Tibial artery (tissue), 4 donors: ENCODE data around the gene UPB1.
A peak's percentile ranks its signal among the peaks of the same experiment; 100 is the strongest.

Experiments used
- DNase-seq, 2 donors: peaks; one replicate each; pipeline ENCODE4 v3.0.0-alpha.2; 2019
- H3K27ac ChIP-seq, 2 donors: fragments of 200-600 bp; sonication (generic) in 1 of 2; 1 replicate in 1 of 2; 2 replicates in 1 of 2; pipeline ENCODE4 v1.5.1; 2018 to 2019; ENCODE audit warnings: mild to moderate bottlenecking in 1 of 2
- H3K27me3 ChIP-seq, 2 donors: fragments of 200-600 bp; sonication (generic) in 1 of 2; one replicate each; pipeline versions ENCODE4 v1.5.1 to v1.6.0; 2016 to 2019
- H3K36me3 ChIP-seq, 3 donors: fragments of 200-600 bp; sonication (generic) in 2 of 3; one replicate each; pipeline ENCODE4 v1.5.1; 2016 to 2019; ENCODE audit warnings: mild to moderate bottlenecking in 2 of 3
- H3K4me1 ChIP-seq, 4 donors: fragments of 200-600 bp; sonication (generic) in 2 of 4; 1 replicate in 3 of 4; 2 replicates in 1 of 4; pipeline ENCODE4 v1.5.1; 2016 to 2019
- H3K4me3 ChIP-seq, 2 donors: fragments of 200-600 bp; sonication (generic) in 1 of 2; 1 replicate in 1 of 2; 2 replicates in 1 of 2; pipeline ENCODE4 v1.5.1; 2018 to 2019; ENCODE audit warnings: mild to moderate bottlenecking in 2 of 2
- H3K9me3 ChIP-seq, 3 donors: fragments of 200-600 bp; sonication (generic) in 1 of 3; one replicate each; pipeline ENCODE4 v1.5.1; 2016 to 2019
- intact Hi-C: fragments of 100-400 bp; cut with DNase I; formaldehyde crosslinking; loops from one replicate; pipeline ENCODE4 v1.15.0; 2023; ENCODE audit warnings: low total_unique reads
- TF ChIP-seq, protein P1 (sequence below), 2 experiments: fragments of 200-600 bp in 1 of 2; fragments of 450-650 bp in 1 of 2; IDR thresholded peaks; one replicate each; pipeline ENCODE4 v1.5.1; 2017 to 2019; ENCODE audit warnings: antibody characterized with exemption in 2 of 2, mild to moderate bottlenecking in 1 of 2, moderate library complexity in 1 of 2

The UPB1 gene

GRCh38 chr22:24500277-24500820, 5.2 kb downstream of the UPB1 start:
- intact Hi-C loops, result loop anchor here (10.0 kb wide), 1 partner anchor 176 kb away; no protein-coding TSS in a partner anchor
- Histone ChIP-seq H3K4me1 (no peaks in the 10 kb centered on the region), H3K27ac (no peak overlapping the region), H3K9me3 (no peaks in the 10 kb centered on the region), H3K36me3 (no peaks in the 10 kb centered on the region), H3K27me3 (no peaks in the 10 kb centered on the region), H3K4me3 (no peak overlapping the region)
- TF ChIP-seq, protein P1, sequence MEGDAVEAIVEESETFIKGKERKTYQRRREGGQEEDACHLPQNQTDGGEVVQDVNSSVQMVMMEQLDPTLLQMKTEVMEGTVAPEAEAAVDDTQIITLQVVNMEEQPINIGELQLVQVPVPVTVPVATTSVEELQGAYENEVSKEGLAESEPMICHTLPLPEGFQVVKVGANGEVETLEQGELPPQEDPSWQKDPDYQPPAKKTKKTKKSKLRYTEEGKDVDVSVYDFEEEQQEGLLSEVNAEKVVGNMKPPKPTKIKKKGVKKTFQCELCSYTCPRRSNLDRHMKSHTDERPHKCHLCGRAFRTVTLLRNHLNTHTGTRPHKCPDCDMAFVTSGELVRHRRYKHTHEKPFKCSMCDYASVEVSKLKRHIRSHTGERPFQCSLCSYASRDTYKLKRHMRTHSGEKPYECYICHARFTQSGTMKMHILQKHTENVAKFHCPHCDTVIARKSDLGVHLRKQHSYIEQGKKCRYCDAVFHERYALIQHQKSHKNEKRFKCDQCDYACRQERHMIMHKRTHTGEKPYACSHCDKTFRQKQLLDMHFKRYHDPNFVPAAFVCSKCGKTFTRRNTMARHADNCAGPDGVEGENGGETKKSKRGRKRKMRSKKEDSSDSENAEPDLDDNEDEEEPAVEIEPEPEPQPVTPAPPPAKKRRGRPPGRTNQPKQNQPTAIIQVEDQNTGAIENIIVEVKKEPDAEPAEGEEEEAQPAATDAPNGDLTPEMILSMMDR (IDR thresholded peaks at IDR 0.05), result no peak
- no peak for DNase-seq

- Histone ChIP-seq H3K27me3 (no peaks in the 10 kb centered on the region), H3K27ac (no peak overlapping the region), H3K4me1 (no peaks in the 10 kb centered on the region), H3K36me3 (no peaks in the 10 kb centered on the region), H3K9me3 (no peaks in the 10 kb centered on the region), H3K4me3 (no peak overlapping the region)
- no peak for DNase-seq
- TF ChIP-seq, protein P1 (IDR thresholded peaks at IDR 0.05), result no peak
- intact Hi-C loops, result loop anchor here (10.0 kb wide), 1 partner anchor 177 kb away; no protein-coding TSS in a partner anchor
Measured at GRCh38 chr22:24501301-24502005, 6.3 kb downstream of the UPB1 start.

DNA sequence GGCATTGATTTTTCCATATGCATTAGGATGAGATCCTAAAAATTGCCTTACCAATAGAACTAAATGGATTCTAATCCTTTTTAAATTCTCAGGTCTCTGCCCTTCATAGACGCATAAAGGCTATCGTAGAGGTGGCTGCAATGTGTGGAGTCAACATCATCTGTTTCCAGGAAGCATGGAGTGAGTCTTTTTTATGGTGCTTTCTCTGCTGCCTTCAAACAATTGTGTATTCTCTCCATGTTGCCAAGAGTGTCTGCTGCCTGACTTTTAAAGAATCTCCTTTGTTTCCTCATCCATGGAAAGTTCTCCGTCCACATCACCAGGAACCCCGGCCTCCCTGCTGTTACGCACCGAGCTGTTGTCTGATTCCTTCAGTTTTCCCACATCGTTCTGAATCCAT, 6.9 kb downstream of the UPB1 start:
- Histone ChIP-seq H3K27ac (no peak overlapping the region), H3K36me3 (no peaks in the 10 kb centered on the region), H3K4me1 (no peaks in the 10 kb centered on the region), H3K27me3 (no peaks in the 10 kb centered on the region), H3K9me3 (no peaks in the 10 kb centered on the region), H3K4me3 (no peak overlapping the region)
- no peak for DNase-seq
- TF ChIP-seq, protein P1 (IDR thresholded peaks at IDR 0.05), result no peak
- intact Hi-C loops, result loop anchor here (10.0 kb wide), 1 partner anchor 177 kb away; no protein-coding TSS in a partner anchor

DNA sequence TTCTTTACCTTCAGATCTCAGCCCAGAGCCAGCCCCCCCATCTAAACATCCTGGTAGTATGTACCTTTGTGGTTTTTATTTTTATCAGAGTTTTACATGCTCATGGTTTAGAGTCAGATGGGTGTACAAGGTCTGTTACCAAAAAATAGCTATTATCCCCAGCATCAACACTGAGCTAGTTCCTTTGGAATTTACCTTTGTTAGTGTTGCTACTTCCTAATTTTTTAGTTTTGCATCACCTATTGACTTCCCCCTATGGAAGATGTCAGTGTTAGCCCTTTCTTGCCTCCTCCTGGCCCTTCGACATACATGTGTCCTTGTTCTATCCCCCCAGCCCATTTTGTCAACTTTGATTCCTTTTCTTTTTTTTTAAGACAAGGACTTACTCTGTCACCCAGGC, 7.4 kb downstream of the UPB1 start:
- TF ChIP-seq, protein P1 (IDR thresholded peaks at IDR 0.05), result no peak
- no peaks in the 10 kb centered on the region for H3K27me3 ChIP-seq
- H3K27ac ChIP-seq, result no peak overlapping the region
- H3K9me3 ChIP-seq, result no peaks in the 10 kb centered on the region
- no peaks in the 10 kb centered on the region for H3K4me1 ChIP-seq
- H3K36me3 ChIP-seq, result no peaks in the 10 kb centered on the region
- no peak for DNase-seq
- no peak overlapping the region for H3K4me3 ChIP-seq
- intact Hi-C loops, result loop anchor here (10.0 kb wide), 1 partner anchor 178 kb away; no protein-coding TSS in a partner anchor

- Histone ChIP-seq H3K27ac (no peak overlapping the region), H3K4me3 (no peak overlapping the region), H3K27me3 (no peaks in the 10 kb centered on the region), H3K36me3 (no peaks in the 10 kb centered on the region), H3K4me1 (no peaks in the 10 kb centered on the region), H3K9me3 (no peaks in the 10 kb centered on the region)
- intact Hi-C loops, result loop anchor here (10.0 kb wide), 1 partner anchor 178 kb away; no protein-coding TSS in a partner anchor
- peak in 1 of 2 donors; percentile 59 for DNase-seq
- TF ChIP-seq, protein P1 (IDR thresholded peaks at IDR 0.05), result peak; percentile 56 to 59
Measured at GRCh38 chr22:24503137-24503842, 8.2 kb downstream of the UPB1 start.
